A673 (cell line): Measurements from ENCODE around the gene APELA. TPM values are rescaled to one million over a fixed set of nuclear protein-coding genes. Genes with fewer than 3 reads are reported as not detected.

Experiments
- BruUV-seq: library from RNA; stranded (reverse); fragments of 400-500 nt; replicated peaks from 2 replicates; lab custom pipeline; 2021; lab: Mats Ljungman, UMichigan
- CTCF ChIA-PET: fragments of 300-600 bp; sonication (Branson Sonifier 250); formaldehyde crosslinking; loops from one replicate; lab custom pipeline; 2022; ENCODE audit warnings: antibody characterized with exemption; lab: Charles Lee
- POLR2A ChIA-PET: fragments of 300-600 bp; sonication (Branson Sonifier 250); formaldehyde crosslinking; loops from one replicate; lab custom pipeline; 2022; ENCODE audit warnings: antibody characterized with exemption; ENCODE audit not compliant: low non-redundant PET; lab: Charles Lee
- DNase-seq: peaks from one replicate; pipeline ENCODE4 v3.0.0-alpha.2; 2015; ENCODE audit warnings: low spot score
- H3K27ac ChIP-seq: fragments of 200-600 bp; sonication (generic); 2 replicates; pipeline ENCODE4 v1.5.1; 2016; ENCODE audit warnings: mixed run types, low read depth, mild to moderate bottlenecking, mixed read lengths, antibody characterized with exemption, low read length; ENCODE audit not compliant: poor library complexity, severe bottlenecking
- H3K27me3 ChIP-seq: fragments of 200-600 bp; sonication (generic); replicated peaks from 2 replicates; pipeline ENCODE4 v1.6.1; 2017; ENCODE audit warnings: mixed run types, low read depth, mild to moderate bottlenecking, mixed read lengths, antibody characterized with exemption, low read length; ENCODE audit not compliant: insufficient read depth, poor library complexity
- H3K36me3 ChIP-seq: fragments of 200-600 bp; sonication (generic); 2 replicates; pipeline ENCODE4 v1.6.1; 2016; ENCODE audit warnings: mixed run types, mild to moderate bottlenecking, mixed read lengths, antibody characterized with exemption, low read length; ENCODE audit not compliant: insufficient read depth, poor library complexity, severe bottlenecking
- H3K4me1 ChIP-seq: fragments of 200-600 bp; sonication (generic); 2 replicates; pipeline ENCODE4 v1.6.1; 2017; ENCODE audit warnings: mixed run types, mild to moderate bottlenecking, mixed read lengths, antibody characterized with exemption, low read length; ENCODE audit not compliant: insufficient read depth, poor library complexity, severe bottlenecking
- H3K4me3 ChIP-seq: fragments of 200-600 bp; sonication (generic); 2 replicates; pipeline ENCODE4 v1.5.1; 2016; ENCODE audit warnings: low read depth, mixed run types, mild to moderate bottlenecking, mixed read lengths, low read length; ENCODE audit not compliant: poor library complexity, severe bottlenecking
- H3K9me3 ChIP-seq: fragments of 200-600 bp; sonication (generic); 2 replicates; pipeline ENCODE4 v1.6.1; 2016; ENCODE audit warnings: mixed run types, low read depth, mild to moderate bottlenecking, mixed read lengths, antibody characterized with exemption, low read length; ENCODE audit not compliant: poor library complexity, severe bottlenecking
- CTCF ChIP-seq: fragments of 300-800, 200-600 bp; sonication (generic); conservative IDR thresholded peaks from 2 replicates; pipeline ENCODE4 v1.5.1; 2017; ENCODE audit warnings: low read depth, mild to moderate bottlenecking, antibody characterized with exemption, low read length, moderate library complexity, mixed read lengths
- EZH2 ChIP-seq: fragments of 200-600 bp; sonication (generic); IDR thresholded peaks from 2 replicates; pipeline ENCODE4 v1.6.1; 2017; ENCODE audit warnings: borderline replicate concordance, low read depth, mild to moderate bottlenecking, mixed read lengths, antibody characterized with exemption, low read length; ENCODE audit not compliant: poor library complexity, severe bottlenecking
- intact Hi-C: fragments of 100-400 bp; cut with micrococcal nuclease; formaldehyde crosslinking; loops from one replicate; pipeline ENCODE4 v1.10.0; 2022; ENCODE audit not compliant: unreplicated experiment
- total RNA-seq: library from RNA; stranded (reverse); gene quantifications from 2 replicates; pipeline ENCODE4 v1.2.3, GENCODE V29; 2021

The APELA gene
- total RNA-seq, 1 experiment from 2014 or later: 16.9 TPM

GRCh38 chr4:164902608-164903007, 25.6 kb downstream of the APELA start:
- BruUV-seq: no TSS peak
- CTCF ChIA-PET: no interaction called here
- no peak for DNase-seq
- no peak for TF ChIP-seq CTCF
- no peak for TF ChIP-seq EZH2
- Histone ChIP-seq H3K27me3 (no peaks in the 10 kb centered on the region), H3K27ac (no peak overlapping the region), H3K36me3 (no peaks in the 10 kb centered on the region), H3K9me3 (no peaks in the 10 kb centered on the region), H3K4me3 (no peak overlapping the region), H3K4me1 (no peaks in the 10 kb centered on the region)
- POLR2A ChIA-PET: no interaction called here
- intact Hi-C loops: no loop called here

GRCh38 chr4:164904336-164904735, 27.4 kb downstream of the APELA start:
- no peaks in the 10 kb centered on the region for H3K36me3 ChIP-seq
- no peak overlapping the region for H3K4me3 ChIP-seq
- H3K27ac ChIP-seq: no peak overlapping the region
- ChIA-PET POLR2A (no interaction called here), CTCF (no interaction called here)
- no peaks in the 10 kb centered on the region for H3K27me3 ChIP-seq
- BruUV-seq: no TSS peak
- no peaks in the 10 kb centered on the region for H3K4me1 ChIP-seq
- intact Hi-C loops: no loop called here
- no peaks in the 10 kb centered on the region for H3K9me3 ChIP-seq
- no peak for DNase-seq
- TF ChIP-seq CTCF (no peak), EZH2 (no peak)

- Histone ChIP-seq H3K27ac (no peak overlapping the region), H3K4me3 (no peak overlapping the region), H3K9me3 (no peaks in the 10 kb centered on the region), H3K36me3 (no peaks in the 10 kb centered on the region), H3K27me3 (no peaks in the 10 kb centered on the region), H3K4me1 (no peaks in the 10 kb centered on the region)
- ChIA-PET POLR2A (no interaction called here), CTCF (no interaction called here)
- no peak for TF ChIP-seq EZH2
- TF ChIP-seq CTCF: no peak
- intact Hi-C loops: no loop called here
- BruUV-seq: no TSS peak
- DNase-seq: no peak
These were observed 28.0 kb downstream of the APELA start for GRCh38 chr4:164904941-164905340.
